HG02642 (cell line): ENCODE measurements around the gene ANKRD11.

Experiments used
- ATAC-seq: cut with Tn5 transposase; IDR thresholded peaks from one replicate; pipeline ENCODE4 v1.9.1; 2021; ENCODE audit warnings: mild to moderate bottlenecking; ENCODE audit not compliant: unreplicated experiment, poor library complexity

The ANKRD11 gene

GRCh38 chr16:89232107-89232506, 258.3 kb downstream of the ANKRD11 start:
- ATAC-seq: no peak

- no peak for ATAC-seq
Measured at GRCh38 chr16:89230255-89230654, 260.1 kb downstream of the ANKRD11 start.

GRCh38 chr16:89224665-89225064, 265.7 kb downstream of the ANKRD11 start:
- ATAC-seq: no peak

GRCh38 chr16:89222931-89223330, 267.4 kb downstream of the ANKRD11 start:
- no peak for ATAC-seq

- ATAC-seq: no peak
Measured at GRCh38 chr16:89221604-89222003, 268.8 kb downstream of the ANKRD11 start.

GRCh38 chr16:89219365-89219764, 271.0 kb downstream of the ANKRD11 start:
- no peak for ATAC-seq
